IPS-11a (cell line): ENCODE results near the gene SLC43A3.
"Not testable (repeated sequence)": the region's sequence is repeated elsewhere in the genome, so short reads cannot be mapped to it uniquely, and the experiment has no call there.

ENCODE experiments used
- H3K4me3 ChIP-seq: one replicate; pipeline ENCODE4 v1.5.1; 2013; ENCODE audit warnings: low read depth, low read length, control low read depth

SLC43A3 gene

DNA sequence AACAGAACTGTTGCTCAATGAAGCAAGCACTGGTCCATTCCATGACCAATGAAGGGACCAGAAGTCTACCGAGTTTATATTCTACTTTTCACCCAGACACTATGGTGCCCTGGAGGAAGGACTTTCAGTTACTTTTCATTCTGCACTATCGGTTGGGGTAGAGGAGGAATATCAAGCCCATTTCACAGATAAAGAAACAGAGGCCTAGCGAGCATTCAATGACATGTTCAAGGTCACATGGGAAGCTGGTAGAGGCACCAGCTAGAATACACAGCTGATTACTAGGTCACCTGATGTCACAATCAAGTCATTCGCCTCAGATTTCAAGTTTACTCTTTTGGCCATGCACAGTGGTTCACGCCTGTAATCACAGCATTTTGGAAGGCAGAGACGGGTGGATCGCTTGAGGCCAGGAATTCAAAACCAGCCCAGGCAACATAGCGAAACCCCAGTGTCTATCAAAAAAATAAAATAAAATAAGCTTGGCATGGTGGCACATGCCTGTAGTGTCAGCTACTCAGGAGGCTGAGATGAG, 18.9 kb downstream of the SLC43A3 start:
- no peak overlapping the region for H3K4me3 ChIP-seq

GRCh38 chr11:57407010-57407920, 19.7 kb downstream of the SLC43A3 start:
- no peak overlapping the region for H3K4me3 ChIP-seq

DNA sequence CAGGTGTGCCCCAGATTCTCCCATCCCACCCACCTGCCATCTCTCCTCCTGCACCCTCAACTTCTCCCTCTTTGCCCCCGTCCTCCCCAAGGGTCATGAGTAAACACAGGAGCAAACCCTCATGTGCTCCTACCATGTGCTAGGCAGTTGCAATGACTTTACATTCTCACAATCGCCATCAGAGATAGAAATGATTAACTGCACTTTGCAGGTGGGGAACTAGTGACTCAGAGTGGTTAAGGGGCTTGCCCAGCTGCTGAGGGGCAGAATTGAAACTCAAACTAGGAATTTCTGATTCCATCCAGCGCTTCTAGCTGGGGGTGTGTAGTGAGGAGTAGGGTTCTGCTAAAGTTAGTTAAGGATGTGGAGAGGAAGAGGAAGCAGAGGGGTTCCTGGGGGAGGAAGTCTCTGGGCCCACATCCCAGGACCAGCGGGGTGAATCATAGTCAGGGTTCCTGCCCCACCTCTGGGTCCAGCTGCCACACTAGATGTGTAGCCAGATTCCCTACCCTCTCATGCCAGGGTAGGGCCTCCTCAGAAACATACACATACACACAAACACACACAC, 20.5 kb downstream of the SLC43A3 start:
- H3K4me3 ChIP-seq, result no peak overlapping the region

DNA sequence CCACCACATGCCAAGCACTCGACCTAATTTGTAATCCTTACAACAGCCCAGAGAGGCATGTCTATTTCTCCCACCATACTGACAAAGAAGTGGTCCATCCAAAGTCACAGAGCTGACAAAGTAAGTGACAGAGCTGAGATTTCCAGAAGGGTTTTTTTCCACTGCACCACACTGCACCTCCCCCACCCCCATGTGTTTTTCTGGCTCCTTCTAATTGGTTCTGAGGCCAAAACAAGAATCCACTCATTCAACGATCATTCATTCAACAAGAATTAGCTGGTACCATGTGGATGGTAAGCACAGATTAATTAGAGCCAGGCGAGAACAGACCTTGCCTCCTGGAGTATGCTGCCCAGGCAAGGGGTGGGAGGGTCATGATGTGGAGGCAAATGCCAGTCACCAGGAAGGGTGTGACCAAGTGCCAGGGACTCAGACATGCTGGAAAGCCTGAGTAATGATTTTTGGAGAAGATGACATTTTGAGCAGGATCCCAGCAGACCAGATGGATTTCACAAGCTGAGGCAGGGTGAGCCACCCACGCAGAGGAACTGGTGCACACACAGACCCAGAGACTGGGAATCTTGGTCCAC, 21.6 kb downstream of the SLC43A3 start:
- H3K4me3 ChIP-seq, result no peak overlapping the region

- H3K4me3 ChIP-seq, result no peak overlapping the region
Observed at GRCh38 chr11:57403802-57404147, 23.1 kb downstream of the SLC43A3 start.

DNA sequence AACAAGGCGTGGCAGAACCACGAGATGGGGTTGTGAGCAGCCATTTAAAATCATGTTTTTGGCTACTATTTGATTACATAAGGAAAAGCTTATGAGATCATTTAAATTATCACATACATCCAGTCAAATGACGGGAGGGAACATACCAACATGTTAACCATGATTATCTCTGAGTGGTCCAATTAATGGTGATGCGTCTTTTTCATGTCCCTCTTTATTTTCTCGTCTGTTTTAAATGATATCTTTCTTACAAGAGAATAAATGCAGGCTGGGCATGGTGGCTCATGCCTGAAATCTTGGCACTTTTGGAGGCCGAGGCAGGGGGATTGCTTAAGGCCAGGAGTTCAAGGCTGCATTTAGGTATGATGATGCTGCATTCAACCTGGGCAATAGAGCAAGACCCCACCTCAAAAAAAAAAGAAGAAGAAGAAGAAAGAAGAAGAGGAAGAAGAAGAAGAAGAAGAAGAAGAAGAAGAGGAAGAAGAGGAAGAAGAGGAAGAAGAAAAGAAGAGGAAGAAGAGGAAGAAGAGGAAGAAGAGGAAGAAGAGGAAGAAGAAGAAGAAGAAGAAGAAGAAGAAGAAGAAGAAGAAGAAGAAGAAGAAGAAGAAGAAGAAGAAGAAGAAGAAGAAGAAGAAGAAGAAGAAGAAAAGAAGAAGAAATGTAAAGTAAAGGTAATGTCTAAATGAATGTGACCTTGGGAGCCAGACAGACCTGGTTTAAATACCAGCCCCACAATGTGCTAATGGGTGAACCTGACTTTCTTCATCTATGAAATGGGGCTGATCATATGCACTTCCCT, 23.7 kb downstream of the SLC43A3 start:
- not testable (repeated sequence) for H3K4me3 ChIP-seq

DNA sequence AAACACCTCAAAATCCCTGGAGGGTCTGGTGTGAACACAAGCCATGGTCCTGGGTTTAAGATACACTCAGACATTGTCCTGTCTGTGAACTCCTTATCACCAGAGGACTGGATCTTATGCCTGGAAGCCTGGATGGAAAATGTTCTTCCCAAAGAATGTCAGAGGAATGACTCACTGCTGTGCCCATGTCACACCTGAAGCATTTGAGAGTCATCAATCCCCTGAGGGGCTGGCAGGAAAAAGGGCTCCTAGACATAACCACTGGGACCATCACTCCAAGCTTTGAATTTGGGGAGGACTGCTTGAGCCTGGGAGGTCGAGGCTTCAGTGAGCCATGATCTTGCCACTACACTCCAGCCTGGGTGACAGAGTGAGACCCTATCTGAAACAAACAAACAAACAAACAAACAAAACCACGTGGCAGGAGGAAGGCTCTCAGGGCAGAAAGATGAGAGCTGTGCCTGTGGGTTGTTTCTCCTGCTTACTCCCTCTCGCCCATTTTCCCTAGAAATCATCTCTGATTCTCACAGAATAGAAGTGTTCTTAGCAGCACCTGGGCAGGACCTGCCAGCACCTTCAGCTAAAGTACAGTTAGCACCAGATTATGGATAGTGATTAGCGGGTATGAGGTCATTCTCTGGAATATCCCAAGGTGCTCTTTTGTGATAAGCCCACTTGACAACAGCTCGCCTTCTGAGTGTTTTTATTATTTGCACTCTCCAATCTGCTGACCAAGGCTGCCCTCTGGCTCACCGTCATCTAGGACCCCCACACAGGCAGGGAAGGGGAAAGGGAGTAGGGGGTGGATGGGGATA, 24.5 kb downstream of the SLC43A3 start:
- no peak overlapping the region for H3K4me3 ChIP-seq

- H3K4me3 ChIP-seq, result no peak overlapping the region
Observed at GRCh38 chr11:57399972-57400578, 26.8 kb downstream of the SLC43A3 start.

GRCh38 chr11:57399221-57399620, 27.7 kb downstream of the SLC43A3 start:
- H3K4me3 ChIP-seq, result no peak overlapping the region

DNA sequence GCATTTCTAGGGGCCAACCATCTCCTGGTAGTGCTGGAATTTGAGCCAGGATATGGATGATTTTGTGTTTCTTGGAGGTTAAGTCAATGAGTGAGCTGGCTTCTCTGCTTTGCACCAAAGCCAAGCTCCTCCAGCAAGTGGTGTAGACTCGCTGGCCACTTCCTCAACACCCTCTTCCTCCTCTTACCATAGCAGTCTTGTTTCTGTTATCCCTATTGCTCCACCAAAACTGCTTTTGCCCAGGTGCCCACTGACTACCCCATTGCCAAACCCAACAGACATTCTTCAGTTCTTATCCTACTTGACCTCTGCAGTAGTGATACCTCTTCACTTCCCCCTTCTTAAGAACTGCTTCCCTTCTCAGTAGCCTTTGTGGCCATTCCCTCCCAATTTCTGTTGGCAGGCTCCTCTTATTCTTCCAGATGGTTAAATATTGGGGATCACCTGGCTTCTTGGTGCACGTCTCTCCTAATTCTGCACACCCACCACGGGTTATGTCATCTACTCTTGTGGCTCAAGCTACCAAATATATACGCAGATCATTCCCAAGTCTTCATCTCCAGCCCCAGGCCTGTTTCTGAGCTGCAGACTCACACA, 29.4 kb downstream of the SLC43A3 start:
- no peak overlapping the region for H3K4me3 ChIP-seq

DNA sequence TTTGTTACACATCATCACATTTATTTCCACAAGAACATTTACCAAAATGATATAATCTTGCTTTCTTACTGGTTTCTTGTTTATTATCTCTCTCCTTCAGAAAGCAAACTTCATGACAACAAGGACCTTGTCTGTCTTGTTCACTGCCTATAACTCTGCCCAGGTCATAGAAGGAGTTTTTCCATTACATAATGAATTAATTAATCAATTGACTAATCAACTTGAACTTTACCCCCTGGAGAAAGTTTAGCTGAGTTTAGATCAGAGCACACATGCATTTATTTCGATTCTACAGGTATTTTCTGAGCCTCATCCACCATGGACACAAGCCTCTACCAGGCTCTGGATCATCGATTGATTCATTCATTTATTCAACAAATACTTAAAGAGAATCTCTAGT, 30.2 kb downstream of the SLC43A3 start:
- H3K4me3 ChIP-seq, result no peak overlapping the region

DNA sequence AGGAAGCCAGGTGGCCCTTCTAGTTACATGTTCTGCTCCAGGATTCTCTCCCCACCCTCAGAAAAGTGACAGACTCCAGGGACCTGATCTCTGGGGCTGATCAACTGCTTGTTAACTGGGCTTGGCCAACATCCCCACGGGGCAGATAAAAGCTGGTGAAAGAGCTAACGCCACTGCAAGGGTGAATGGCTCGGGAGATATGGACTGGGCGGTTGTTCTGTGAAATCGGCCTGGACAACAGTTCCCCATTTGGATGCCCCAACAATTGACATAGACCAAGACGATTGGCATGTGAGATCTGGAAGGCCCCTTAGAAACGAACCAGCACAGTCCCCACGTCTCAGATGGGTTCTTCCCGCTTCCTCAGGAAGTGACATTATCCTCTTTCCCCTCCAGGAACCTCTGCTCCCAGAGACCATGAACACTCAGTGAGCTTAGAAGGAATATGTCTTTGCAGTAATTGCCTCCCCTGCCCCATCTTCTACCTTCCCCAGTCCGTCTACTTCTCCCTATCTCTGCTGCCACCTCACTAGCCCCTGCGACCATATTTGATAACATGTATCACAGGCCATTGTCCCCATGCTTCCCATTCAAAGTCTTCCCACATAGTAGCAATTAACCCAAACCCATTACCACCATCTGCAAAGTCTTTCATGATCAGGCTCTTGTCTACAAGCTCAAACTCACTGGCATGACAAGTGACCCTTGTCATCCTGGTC, 30.9 kb downstream of the SLC43A3 start:
- no peak overlapping the region for H3K4me3 ChIP-seq

- H3K4me3 ChIP-seq, result no peak overlapping the region
Observed at GRCh38 chr11:57394203-57394965, 32.5 kb downstream of the SLC43A3 start.

DNA sequence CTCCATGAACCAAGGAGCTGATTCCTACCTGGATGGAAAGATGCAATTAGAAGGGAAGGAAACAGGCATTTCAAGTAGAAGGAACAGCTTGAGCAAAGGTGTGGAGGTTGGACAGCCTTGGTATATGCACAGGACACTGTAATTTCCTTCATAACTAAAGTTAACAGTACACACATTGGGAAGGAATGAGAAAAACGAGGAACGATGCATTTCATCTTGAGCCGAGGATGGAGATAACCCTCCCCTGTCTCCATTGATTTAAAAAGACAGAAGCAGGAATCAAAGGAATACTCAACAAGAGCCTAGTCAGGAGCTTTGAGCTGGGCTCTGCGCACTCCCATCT, 34.2 kb downstream of the SLC43A3 start:
- no peak overlapping the region for H3K4me3 ChIP-seq

- no peak overlapping the region for H3K4me3 ChIP-seq
Observed at GRCh38 chr11:57392066-57392762, 34.7 kb downstream of the SLC43A3 start.

- no peak overlapping the region for H3K4me3 ChIP-seq
Observed at GRCh38 chr11:57391539-57391938, 35.4 kb downstream of the SLC43A3 start.

DNA sequence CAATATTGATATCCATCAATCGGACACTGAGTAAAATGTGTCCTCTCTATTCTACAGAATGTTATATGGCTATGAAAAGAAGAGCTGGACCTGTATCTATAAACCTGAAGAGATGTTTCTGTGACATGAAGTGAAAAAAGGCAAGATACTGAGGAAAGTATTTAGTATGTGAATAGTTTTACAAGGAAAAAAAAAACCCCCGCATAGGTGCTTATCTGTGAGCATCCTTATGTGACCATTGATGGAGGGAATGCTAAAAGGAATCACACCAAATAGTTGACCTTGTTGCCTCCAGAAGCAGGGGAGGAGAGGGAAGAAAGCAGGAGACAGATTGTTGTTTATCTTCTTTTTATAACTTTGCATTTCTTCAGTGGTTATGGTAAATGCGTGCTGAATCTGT, 35.8 kb downstream of the SLC43A3 start:
- no peak overlapping the region for H3K4me3 ChIP-seq

- H3K4me3 ChIP-seq, result no peak within 1 kb of the TSS
Observed at GRCh38 chr11:57390535-57390934, 36.4 kb downstream of the SLC43A3 start, which contains the start of gene PRG2. TSS of gene PRG2 (minus strand) at chr11:57390650. CDS start at chr11:57389944, 706 bp downstream.
